GM12878 (cell line): ENCODE measurements around the gene KRTAP10-10.

ENCODE experiments used
- BRCA1 ChIP-seq: IDR thresholded peaks from 2 replicates; pipeline ENCODE4 v1.6.1; 2011; ENCODE audit warnings: low read depth, low read length, improper control_type of control experiment
- ESRRA ChIP-seq: IDR thresholded peaks from 2 replicates; pipeline ENCODE4 v1.6.1; 2012; ENCODE audit warnings: mild to moderate bottlenecking, low read length, improper control_type of control experiment
- FOXM1 ChIP-seq: IDR thresholded peaks from 2 replicates; pipeline ENCODE4 v1.6.1; 2012; ENCODE audit warnings: low read depth, mild to moderate bottlenecking, inconsistent platforms, low read length, moderate library complexity
- RAD21 ChIP-seq: IDR thresholded peaks from 2 replicates; pipeline ENCODE4 v1.6.1; 2011; ENCODE audit warnings: mild to moderate bottlenecking, low read depth, low read length, moderate library complexity; ENCODE audit not compliant: insufficient read depth
- TAF1 ChIP-seq: IDR thresholded peaks from 2 replicates; pipeline ENCODE4 v1.6.1; 2011; ENCODE audit warnings: mild to moderate bottlenecking, low read depth, low read length, borderline replicate concordance

DNA sequence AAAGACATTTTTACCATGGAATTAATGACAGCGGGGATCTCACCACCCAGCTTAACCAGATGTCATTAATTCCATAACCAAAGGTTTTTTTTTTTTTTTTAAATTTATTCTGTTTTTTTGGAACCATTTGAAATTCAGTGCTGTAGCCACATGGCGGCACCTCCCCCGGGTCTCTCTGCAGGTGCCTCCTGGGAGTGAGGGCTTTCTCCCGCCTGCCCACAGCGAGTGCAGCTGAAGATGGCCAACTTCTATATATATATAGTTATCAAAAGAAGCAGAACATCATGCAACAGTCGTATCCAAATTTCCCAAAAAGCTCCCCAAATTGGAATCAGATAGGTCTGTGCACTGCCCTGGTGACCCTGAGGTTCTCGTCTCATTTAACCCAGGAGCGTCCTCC, 21.7 kb upstream of the KRTAP10-10 start:
- TF ChIP-seq TAF1 = no peak
- no peak for TF ChIP-seq ESRRA
- TF ChIP-seq FOXM1 = no peak
- no peak for TF ChIP-seq BRCA1
- no peak for TF ChIP-seq RAD21
